NCI-H187 treated with DMSO at 0.1 percent for 48 hours (cell line): Measurements from ENCODE around the gene GALNT17.
"Not testable (repeated sequence)": the region's sequence is repeated elsewhere in the genome, so short reads cannot be mapped to it uniquely, and the experiment has no call there.

Experiments
- DNase-seq: peaks from one replicate; lab custom pipeline; 2025; lab: John Stamatoyannopoulos, UW

Gene GALNT17

GRCh38 chr7:71171476-71171875, 39.5 kb downstream of the GALNT17 start:
- DNase-seq = no peak

- DNase-seq = no peak
Measured at GRCh38 chr7:71173955-71174354, 42.0 kb downstream of the GALNT17 start.

GRCh38 chr7:71182438-71182935, 50.5 kb downstream of the GALNT17 start:
- DNase-seq = no peak

- DNase-seq = no peak
Measured at GRCh38 chr7:71184136-71184535, 52.2 kb downstream of the GALNT17 start.

GRCh38 chr7:71184609-71185008, 52.7 kb downstream of the GALNT17 start:
- DNase-seq = no peak

GRCh38 chr7:71186535-71187057, 54.7 kb downstream of the GALNT17 start:
- no peak for DNase-seq

GRCh38 chr7:71191771-71192170, 59.8 kb downstream of the GALNT17 start:
- no peak for DNase-seq

- no peak for DNase-seq
Measured at GRCh38 chr7:71193099-71193810, 61.3 kb downstream of the GALNT17 start.

GRCh38 chr7:71198391-71198790, 66.4 kb downstream of the GALNT17 start:
- no peak for DNase-seq

GRCh38 chr7:71198887-71199286, 66.9 kb downstream of the GALNT17 start:
- DNase-seq = no peak

GRCh38 chr7:71206184-71206583, 74.2 kb downstream of the GALNT17 start:
- DNase-seq = no peak

GRCh38 chr7:71208881-71209280, 76.9 kb downstream of the GALNT17 start:
- no peak for DNase-seq

GRCh38 chr7:71209484-71209883, 77.5 kb downstream of the GALNT17 start:
- not testable (repeated sequence) for DNase-seq

GRCh38 chr7:71210220-71210619, 78.3 kb downstream of the GALNT17 start:
- no peak for DNase-seq

GRCh38 chr7:71212433-71212832, 80.5 kb downstream of the GALNT17 start:
- not testable (repeated sequence) for DNase-seq

- no peak for DNase-seq
Measured at GRCh38 chr7:71216211-71216610, 84.3 kb downstream of the GALNT17 start.

GRCh38 chr7:71220210-71220695, 88.3 kb downstream of the GALNT17 start:
- no peak for DNase-seq

- no peak for DNase-seq
Measured at GRCh38 chr7:71221049-71221448, 89.1 kb downstream of the GALNT17 start.

- no peak for DNase-seq
Measured at GRCh38 chr7:71221549-71221948, 89.6 kb downstream of the GALNT17 start.

- DNase-seq = no peak
Measured at GRCh38 chr7:71227126-71227525, 95.2 kb downstream of the GALNT17 start.

GRCh38 chr7:71229148-71229547, 97.2 kb downstream of the GALNT17 start:
- DNase-seq = no peak

GRCh38 chr7:71229699-71230098, 97.8 kb downstream of the GALNT17 start:
- DNase-seq = no peak

- DNase-seq = no peak
Measured at GRCh38 chr7:71235253-71235652, 103.3 kb downstream of the GALNT17 start.
